Ecto neural progenitor cell (in vitro differentiated cells): ENCODE data around the gene EMC10.
A peak's percentile ranks its signal among the peaks of the same experiment; 100 is the strongest.

ENCODE experiments used
- DNase-seq: peaks from one replicate; pipeline ENCODE4 v3.0.0-alpha.2; 2018; ENCODE audit warnings: low spot score

EMC10 gene

DNA sequence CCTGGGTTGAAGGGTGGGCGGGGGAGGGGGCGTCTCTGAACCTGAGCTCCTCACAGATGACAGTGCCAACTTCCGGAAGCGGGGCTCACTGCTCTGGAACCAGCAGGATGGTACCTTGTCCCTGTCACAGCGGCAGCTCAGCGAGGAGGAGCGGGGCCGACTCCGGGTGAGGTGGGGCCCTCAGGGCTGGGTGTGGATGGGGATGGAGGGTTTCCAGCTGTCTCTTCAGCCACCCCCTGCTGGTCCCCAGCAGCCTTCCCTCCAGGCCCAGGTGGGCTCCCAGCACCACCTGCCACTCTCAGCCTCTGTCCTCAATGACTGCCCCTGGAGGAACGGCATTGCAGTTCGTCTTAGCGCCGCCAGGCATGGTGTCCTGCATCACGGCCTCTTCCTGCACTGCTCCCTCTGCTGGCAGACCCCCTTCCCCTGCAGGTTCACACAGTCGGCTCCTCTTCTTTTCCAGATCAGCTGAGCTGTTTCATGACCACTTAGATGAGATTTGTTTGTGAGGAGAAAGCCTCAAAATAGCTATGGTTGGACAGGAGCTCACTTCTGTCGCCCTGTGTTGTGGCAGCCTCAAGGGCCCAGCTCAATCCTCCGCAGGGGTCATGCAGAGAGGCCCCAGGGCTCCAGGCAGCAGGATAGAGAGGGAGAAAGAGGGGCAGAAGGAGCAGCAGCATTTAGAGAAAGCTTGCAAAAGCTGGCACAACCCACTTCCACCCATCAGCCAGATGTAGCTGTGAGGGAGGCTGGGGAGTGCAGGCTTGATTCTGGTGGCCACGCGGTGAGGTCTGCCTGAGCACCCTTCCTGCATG lies 2.8 kb downstream of the EMC10 start:
- peak; percentile 62 for DNase-seq

DNA sequence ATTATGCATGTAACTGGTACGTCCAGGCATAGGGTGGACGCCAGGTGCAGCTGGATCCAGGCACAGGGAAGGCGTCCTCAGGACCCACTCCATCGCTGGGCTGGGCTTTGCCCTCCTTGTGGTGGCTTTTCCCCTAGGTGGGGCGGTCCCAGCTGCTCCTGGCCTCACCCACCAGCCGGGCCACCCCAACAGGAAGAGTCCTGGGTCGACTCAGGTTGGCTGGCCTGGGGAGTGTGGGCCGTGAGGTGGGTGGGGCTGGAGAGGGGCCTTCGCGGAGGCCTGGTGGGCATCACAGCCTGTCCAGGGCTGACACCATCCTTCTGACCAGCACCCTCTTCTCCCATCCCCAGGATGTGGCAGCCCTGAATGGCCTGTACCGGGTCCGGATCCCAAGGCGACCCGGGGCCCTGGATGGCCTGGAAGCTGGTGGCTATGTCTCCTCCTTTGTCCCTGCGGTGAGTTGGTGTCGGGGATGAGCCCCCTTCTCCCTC lies 3.5 kb downstream of the EMC10 start:
- no peak for DNase-seq

DNA sequence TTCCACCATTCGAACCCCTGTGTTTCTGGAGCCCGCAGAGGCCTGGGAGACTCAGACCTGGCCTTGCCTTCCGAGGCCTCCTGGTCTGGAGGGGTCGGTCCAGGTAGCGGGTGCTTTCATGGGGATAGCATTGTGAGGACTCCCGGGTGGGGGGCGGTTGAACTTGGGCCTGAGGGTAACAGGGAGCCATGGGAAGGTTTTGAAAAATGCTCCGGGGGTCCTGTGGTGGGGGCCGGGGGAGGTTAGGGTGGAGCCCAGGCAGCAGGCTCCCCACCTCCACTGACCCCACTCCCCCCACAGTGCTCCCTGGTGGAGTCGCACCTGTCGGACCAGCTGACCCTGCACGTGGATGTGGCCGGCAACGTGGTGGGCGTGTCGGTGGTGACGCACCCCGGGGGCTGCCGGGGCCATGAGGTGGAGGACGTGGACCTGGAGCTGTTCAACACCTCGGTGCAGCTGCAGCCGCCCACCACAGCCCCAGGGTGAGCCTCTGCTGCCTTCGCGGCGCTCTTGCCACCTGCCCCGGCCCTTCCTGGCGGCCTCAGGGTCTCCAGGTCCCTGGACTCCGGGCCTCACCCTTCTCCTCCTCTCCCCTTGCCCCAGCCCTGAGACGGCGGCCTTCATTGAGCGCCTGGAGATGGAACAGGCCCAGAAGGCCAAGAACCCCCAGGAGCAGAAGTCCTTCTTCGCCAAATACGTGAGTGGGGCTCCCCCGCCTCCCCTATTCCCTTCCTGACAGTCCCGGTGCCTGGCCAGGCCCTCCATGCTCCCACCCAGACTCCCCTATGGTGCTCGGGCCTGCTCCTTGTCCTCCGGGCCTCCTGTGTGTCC lies 4.2 kb downstream of the EMC10 start:
- no peak for DNase-seq

DNA sequence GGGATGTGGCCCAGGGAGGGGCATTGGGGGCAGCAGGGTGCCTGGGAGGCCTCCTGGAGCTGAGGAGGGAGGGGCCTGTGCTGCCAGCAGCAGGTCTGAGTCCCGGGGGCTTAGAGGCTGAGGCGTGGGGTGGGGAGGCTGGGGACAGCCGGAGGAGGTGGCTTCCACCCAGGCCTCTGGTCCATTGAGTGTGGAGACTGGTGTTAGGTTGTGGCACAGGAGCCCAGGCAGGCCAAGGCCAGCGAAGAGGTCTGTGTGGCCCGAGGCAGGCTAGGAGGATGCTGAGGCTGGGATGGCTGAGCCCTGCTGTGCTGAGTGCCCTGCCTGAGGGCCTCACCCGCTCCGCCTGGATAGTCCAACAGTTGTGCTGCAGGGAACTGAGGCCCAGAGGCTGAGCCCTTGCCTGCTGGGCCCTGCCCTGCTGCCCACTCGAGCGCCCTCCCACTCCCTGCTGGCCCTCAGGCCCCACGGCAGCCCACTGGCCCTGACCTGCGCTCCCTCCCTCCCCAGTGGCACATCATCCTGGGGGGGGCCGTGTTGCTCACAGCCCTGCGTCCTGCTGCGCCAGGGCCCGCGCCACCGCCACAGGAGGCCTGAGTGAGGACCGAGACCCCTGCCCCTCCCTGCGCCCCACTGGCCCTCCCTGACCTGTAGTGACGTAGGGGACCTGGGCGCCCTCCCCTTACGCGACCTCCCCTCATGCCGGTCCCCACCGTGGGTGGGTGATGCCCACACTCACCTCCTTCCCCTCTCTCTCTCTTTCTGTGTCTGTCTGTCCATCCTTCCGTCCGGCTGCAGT lies 5.2 kb downstream of the EMC10 start:
- DNase-seq: no peak

DNA sequence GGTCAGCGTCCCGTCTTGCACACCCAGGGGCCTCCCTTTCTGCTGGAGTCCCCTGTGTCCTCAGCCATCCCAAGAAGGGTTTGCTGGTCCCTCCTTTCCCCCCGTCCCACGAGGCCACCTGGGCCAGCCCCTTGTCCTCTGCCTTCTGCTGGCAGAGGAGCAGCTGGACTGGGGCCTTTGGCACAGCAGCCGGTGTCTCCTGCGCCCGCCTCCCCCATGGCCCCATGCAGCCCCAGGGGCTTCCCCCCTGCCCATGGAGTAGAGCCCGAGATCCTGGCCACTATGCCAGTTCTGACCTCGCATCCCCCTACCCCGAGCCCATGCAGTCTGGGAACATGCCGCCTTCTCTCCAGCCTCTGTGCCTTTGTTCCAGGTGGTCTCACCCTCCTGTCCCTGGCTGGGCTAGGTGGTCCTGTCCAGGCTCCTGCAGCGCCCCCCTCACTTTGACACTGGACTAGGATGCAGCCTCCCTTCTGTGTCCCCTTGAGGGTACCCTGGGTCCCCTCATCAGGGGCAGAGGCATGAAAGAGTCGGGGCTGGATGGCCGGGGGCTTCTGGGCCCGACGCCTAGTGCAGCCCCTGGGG lies 6.1 kb downstream of the EMC10 start:
- DNase-seq: no peak

DNA sequence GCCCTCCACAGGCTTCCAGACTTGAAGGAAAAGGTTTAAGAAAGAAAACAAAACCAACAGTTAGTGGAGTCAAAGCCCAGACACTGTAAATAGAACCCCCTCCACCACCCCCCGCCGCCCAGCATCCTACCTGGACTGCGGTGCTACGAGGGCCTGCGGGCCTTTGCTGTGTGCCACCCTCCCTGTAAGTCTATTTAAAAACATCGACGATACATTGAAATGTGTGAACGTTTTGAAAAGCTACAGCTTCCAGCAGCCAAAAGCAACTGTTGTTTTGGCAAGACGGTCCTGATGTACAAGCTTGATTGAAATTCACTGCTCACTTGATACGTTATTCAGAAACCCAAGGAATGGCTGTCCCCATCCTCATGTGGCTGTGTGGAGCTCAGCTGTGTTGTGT lies 6.6 kb downstream of the EMC10 start:
- DNase-seq: no peak

DNA sequence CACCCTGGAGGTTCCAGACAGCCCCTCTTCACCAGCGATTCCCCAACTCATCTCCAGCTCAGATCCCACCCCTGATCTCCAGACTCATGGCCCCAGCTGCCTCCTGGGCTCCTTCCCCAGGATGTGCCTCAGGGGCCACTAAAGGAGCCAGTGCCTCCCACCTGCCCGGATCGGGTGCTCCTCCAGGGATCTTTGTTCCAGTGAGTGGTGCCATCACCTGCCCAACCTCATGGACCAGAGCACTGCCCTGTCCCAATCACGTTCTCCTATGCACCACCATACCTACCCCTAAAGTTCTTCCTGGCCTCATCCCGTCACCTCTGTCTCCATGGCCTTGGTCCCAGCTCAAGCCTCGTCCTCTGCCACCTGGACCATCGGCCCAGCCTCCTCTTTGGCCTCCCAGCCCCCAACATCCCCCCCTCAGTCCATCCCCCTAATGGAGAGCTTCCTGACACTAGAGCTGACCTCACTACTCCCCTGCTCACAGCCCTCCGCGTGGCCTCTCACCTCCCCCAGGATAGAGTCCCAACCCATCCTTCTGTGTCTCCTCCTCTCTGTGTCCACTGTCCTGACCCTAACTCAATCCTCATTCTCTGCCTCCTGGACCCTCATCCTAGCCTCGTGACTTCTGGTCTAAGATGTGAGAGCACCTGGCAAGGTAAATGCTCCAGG lies 9.1 kb downstream of the EMC10 start:
- DNase-seq: no peak

DNA sequence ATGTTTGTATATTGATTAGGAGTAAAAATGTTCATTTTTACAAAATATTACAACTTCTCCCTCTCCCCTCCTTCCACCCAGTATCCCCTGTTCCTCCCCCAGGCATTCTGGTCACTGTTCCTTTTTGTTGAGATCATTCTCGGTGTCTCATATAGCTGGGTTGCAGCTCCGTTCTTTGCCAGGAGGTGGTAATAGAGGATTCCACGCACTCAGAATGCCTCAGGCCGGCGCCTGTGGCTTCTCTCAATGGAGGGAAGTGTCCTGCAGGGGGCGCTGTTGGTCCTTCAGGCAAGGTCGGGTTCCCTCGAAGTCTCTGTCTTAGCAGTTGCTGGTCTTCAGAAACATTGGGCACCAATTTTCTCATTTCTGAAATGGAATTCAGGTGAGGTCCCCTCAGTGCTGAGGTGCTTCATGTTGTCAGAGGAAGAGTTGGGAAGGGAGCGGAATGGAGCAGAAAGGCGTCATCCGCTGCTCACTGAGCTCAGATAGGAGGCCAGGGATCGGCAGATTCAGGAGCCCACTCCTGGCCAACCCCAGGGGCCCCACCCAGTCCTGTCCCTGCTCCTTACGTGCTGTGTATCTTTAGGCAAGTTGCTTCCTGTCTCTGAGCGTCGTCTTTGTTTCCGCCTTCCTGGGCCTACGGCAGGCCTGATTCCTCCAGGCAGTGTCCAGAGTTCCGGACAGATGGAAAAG lies 10.7 kb downstream of the EMC10 start:
- DNase-seq: peak; percentile 73

DNA sequence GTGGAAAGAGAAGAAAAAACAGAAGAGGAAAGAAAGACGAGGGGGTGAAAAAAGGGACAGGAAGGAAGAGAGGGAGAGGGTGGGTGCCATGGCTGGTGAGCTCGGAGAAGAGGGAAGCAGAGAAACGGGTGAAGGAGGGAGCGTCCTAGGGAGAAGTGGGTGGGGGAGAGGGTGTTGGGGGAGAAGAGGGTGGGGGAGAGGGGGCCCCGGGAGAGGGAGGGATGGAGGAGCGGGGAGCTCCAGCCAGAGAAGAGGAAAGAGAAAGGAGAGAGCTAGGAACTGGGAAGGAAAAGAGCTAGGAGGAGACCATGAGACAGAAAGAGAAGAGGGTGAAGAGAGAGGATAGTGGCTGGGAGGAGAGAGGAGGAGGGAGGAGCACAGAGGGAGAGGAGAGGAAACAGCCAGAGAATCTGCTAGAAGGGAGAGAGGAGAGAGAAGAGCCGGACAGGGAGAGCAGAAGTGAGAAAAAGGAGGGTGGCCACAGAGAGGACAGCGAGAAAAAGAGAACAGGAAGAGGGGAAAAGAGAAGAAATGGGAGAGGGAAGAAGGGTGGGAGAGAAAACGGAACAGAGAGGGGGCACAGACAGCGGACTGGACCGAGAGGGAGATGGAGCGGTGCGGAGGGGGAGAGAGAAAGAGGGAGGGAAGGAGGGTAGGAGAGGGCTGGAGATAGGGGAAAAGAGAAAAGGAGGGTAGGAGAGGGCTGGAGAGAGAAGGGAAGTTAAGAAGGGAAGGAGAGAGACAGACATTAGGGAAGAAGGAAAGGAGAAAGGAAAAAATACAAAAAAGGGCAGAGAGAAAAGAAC lies 12.3 kb downstream of the EMC10 start:
- peak; percentile 38 for DNase-seq

DNA sequence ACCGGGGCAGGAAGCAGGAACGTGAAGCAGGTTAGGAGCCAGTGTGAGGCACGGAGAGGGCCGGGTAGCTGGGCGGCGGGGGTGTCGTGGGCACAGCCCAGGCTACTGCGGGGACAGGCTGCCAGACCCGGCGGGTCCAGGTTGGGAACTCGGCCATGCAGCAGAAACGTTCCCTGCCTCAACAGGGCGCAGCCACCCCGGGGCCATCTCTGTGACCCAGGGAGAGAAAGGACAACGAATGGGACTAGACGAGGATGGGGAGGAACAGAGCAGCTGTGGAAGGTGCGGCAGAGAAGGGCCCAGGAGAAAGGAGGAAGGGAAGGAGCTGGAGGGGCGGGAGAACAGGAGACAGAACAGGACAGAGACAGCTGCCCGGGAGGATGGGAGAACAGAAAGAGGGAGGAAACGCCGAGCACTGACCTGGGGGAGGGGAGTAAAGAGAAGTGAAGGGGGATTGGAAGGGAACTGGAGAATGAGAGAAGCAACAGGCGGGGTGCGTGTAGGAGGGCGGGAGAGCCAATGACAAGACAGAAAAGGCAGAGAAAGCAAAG lies 13.2 kb downstream of the EMC10 start:
- peak; percentile 47 for DNase-seq

DNA sequence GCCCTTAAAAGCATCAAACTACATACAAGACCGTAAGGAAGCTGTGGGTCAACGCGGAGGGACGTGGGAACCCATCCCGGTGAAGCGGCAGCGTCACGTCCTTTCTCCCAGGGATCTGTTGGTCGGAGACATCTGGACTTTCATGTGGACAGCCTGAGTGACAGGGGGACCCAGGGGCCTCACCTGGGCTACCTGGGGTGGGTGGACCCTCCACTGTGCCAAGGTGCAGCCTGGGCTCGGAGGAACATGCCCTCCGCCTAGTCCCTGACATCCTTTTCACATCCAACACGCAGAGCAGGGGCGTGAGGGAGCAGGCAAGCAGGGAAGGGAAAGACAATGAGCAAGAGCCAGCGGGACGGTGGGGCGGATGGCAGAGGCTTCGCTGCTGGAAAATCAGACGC lies 14.1 kb downstream of the EMC10 start:
- DNase-seq: no peak

DNA sequence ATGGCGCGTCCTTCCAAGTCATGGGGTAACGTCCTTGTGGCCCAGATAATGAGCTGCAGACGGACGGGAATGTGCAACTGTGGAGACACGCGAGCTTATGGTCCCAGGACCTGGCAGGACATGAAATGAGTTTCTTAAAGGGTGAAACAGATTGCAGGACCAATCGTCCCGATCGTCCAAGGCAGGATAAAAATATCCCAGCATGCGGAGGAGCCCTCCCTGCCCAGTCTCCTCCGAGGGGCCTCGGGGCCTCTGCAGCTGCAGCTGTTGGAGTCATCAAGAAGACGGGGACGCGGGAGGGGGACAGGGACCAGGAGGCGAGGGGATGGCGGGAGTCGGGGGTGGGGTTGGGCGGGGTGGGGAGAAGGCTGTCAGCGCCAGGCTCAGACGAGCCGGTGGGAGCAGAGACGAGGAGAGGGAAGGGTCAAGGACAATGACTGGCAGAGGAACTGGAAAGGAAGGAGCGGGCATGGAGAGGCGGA lies 14.7 kb downstream of the EMC10 start:
- DNase-seq: no peak

DNA sequence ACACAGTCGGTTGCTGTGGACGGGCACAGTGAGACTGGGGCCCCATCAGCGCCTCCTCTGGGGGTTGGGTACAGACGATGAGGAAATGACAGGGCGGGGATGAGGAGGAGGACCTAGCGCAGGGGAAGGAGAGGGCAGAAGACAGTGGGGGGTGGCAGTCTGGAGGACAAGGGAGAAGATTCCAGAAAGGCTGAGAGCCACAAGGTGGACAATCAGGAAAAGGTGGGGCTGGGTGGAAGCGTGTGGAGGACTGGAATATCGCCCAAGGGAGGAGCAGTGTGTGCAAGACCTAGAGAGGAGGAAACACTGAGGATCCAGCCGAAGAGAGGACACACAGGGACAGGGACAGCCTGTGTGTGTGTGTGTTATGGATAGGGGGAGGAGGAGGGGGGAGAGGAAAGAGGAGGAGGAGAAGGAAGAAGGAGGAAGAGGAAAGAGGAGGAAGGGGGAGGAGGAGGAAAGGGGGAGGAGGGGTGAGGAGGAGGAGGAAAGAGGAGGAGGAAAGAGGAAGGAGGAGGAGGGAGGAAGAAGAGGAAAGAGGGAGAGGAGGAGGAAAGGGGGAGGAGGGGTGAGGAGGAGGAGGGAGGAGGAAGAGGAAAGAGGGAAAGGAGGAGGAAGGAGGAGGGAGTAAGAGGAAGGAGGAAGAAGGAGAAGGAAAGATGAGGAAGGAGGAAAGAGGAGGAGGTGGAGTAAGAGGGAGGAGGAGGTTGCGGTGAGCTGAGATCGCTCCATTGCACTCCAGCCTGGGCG lies 16.2 kb downstream of the EMC10 start:
- DNase-seq: no peak

DNA sequence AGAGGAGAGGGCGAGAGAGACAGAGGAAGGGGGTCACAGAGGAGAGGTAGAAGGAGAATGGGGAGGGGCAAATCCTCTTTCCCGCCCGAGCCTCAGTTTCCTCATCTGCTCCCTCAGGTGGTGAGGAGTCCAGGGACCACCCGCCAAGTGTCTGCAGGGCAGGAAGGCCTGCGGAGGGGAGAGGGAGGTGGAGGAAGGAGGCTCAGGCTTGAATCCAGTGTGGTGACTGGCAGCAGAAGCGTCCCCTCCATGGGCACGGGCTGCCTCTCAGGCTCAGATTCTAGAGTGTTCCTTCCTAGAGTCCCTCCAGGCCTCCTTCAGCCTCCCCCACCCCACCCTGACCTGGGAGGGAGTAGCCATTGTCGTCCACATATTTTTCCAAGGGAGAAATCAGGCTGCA lies 16.9 kb downstream of the EMC10 start:
- no peak for DNase-seq

DNA sequence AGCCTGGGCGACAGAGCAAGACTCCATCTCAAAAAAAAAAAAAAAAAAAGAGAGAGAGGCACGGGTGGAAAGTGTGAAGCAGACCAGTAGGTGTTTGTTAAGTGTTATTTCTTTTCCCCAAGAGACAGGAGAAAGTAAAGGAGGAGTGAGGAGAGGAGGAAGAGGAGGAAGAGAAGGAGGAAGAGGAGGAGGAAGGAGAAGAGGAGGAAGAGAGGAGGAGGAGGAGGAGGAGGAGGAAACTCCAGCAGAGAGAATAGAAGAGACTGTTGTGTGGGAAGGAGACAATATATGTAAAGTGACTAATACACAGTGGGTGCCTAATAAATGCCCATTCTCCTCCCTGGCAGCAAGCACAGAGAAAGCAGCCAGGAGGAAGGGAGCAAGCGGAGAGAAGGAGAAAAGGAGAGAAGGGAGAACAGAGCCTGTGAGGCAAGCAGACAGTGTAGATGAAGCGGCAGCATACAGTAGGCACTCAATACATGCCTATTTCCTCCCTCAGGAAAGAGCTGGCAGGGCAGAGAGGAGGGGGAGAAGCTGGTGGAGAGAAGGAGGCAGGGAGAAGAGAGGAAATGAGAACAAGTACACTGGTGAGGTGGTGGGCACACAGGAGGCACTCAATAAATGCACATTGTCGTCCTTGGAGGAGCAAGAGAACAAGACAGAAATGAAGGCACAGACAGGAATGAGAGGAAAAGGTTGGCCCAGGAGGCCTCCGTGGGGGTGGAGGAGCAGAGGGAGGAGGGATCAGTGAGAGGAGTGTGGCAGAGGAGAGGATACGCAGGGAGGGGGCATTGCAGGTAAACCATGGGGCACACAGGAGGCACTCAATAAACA lies 18.1 kb downstream of the EMC10 start:
- no peak for DNase-seq

DNA sequence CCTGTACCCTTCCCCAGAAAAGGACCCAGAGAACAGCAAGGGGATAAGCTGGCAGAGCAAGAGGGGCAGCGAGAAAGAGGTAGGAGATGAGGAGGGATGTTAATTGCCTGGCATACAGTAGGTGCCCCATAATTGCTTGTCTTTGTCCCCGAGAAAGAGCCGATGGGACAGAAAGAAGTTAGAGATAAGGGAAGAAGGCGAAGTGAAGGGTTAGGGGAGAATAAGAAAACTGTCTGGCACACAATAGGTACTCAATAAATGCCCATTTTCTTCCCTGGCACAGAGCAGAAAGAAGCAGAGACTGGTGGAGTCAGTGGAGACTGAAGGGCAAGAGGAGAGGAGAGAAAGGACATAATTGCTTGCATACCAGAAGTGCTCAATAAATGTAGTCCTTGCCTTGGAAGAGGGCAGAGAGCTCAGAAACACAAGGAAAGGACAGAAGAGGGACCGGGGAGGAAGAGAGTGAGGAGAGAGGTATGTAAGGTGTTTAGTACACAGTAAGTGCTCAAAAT lies 18.8 kb downstream of the EMC10 start:
- no peak for DNase-seq

DNA sequence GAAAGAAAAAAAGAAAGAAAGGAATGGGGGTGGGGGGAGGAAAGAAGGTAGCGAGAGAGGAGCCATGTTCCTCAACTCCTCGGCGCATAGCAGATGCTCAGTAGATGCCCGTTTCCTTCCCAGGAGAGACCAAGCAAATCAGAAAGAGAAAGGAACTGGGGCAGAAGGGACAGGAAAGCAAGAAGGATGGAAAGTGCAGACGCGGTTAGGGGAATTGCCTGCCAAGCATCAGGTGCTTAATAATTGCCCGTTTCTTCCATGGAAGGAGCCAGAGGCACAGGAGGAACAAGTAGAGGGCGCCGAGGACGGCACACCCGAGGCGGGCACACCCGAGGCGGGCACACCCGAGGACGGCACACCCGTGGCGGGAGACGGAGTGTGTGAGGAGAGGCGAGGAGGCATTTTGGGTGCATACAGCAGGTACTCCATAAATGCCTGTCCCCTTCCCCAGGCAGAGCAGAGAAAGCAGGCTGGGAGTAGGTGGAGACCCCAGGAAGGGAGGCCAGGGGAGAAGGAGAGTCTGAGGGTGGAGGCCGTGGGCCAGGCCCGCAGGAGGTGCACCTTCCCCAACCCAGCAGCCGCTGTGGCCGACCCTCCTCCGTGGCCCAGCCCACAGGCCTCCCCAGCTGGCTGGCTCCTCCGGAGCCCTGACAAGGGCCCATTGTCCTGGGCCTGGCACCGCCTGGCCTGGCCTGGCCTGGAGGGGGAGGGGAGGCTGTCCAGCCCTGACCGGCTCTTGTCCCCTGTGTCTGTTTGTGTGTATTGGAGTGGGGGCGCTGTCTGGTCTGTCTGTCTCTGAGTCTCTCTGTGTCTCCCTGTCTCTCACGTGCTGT lies 20.1 kb downstream of the EMC10 start:
- DNase-seq: peak; percentile 78
